Astrocyte of the spinal cord (primary cell): ENCODE measurements around the gene DSCAML1.

Experiments
- DNase-seq: peaks from one replicate; pipeline ENCODE4 v3.0.0; 2011; ENCODE audit warnings: low read depth, low spot score
- H3K4me3 ChIP-seq: 2 replicates; pipeline ENCODE4 v1.5.1; 2011; ENCODE audit warnings: low read depth, mild to moderate bottlenecking, low read length, moderate library complexity
- CTCF ChIP-seq: IDR thresholded peaks from 2 replicates; pipeline ENCODE4 v1.5.1; 2012; ENCODE audit warnings: low read depth, mild to moderate bottlenecking, low read length, inconsistent platforms
- in situ Hi-C: cut with HindIII; loops from 2 replicates; pipeline ENCODE4 v1.10.0; 2017; ENCODE audit warnings: low sequenced_read_pairs

Gene DSCAML1

GRCh38 chr11:117431436-117431835 is 365.6 kb downstream of the DSCAML1 start:
- no peak overlapping the region for H3K4me3 ChIP-seq
- in situ Hi-C loops = no loop called here
- DNase-seq = no peak
- no peak for TF ChIP-seq CTCF

GRCh38 chr11:117430293-117430955 is 366.6 kb downstream of the DSCAML1 start:
- no peak overlapping the region for H3K4me3 ChIP-seq
- TF ChIP-seq CTCF = no peak
- in situ Hi-C loops = no loop called here
- DNase-seq = no peak

GRCh38 chr11:117428856-117429229 is 368.2 kb downstream of the DSCAML1 start:
- no peak for DNase-seq
- no peak for TF ChIP-seq CTCF
- H3K4me3 ChIP-seq = no peak overlapping the region
- in situ Hi-C loops = no loop called here

GRCh38 chr11:117428186-117428855 is 368.7 kb downstream of the DSCAML1 start:
- DNase-seq = no peak
- in situ Hi-C loops = no loop called here
- TF ChIP-seq CTCF = no peak
- no peak overlapping the region for H3K4me3 ChIP-seq

GRCh38 chr11:117427356-117427874 is 369.6 kb downstream of the DSCAML1 start:
- no peak overlapping the region for H3K4me3 ChIP-seq
- in situ Hi-C loops = no loop called here
- no peak for TF ChIP-seq CTCF
- DNase-seq = no peak

GRCh38 chr11:117426941-117427340 is 370.1 kb downstream of the DSCAML1 start:
- no peak for DNase-seq
- H3K4me3 ChIP-seq = no peak overlapping the region
- in situ Hi-C loops = no loop called here
- TF ChIP-seq CTCF = no peak
